H1 (cell line): ENCODE results near the gene ARHGAP10. TPM values are rescaled to one million over a fixed set of nuclear protein-coding genes. Genes with fewer than 3 reads are reported as not detected.

Experiments
- CTCF ChIA-PET: fragments of 300-600 bp; sonication (Branson Sonifier 250); formaldehyde crosslinking; loops from one replicate; lab custom pipeline; 2021; ENCODE audit not compliant: partially characterized antibody; lab: Charles Lee
- POLR2A ChIA-PET: fragments of 300-600 bp; sonication (Branson Sonifier 250); formaldehyde crosslinking; loops from one replicate; lab custom pipeline; 2021; ENCODE audit warnings: inconsistent platforms; ENCODE audit not compliant: partially characterized antibody; lab: Charles Lee
- DNase-seq, 2 experiments: peaks; one replicate each; pipeline versions ENCODE4 v3.0.0 to v3.0.0-alpha.2; 2010 to 2022; ENCODE audit warnings: low spot score in 2 of 2, low read depth in 1 of 2, mixed read lengths in 1 of 2
- FAIRE-seq: peaks from 2 replicates; lab custom pipeline; 2011; peaks lifted over from hg19 to GRCh38; lab: Jason Lieb, UNC
- H2AFZ ChIP-seq: 2 replicates; pipeline ENCODE4 v1.8.1; 2012; ENCODE audit warnings: low read length, inconsistent platforms
- H2AK5ac ChIP-seq: 2 replicates; pipeline ENCODE4 v1.6.1; 2013; ENCODE audit warnings: low read depth, low read length
- H2BK120ac ChIP-seq: replicated peaks from 2 replicates; pipeline ENCODE3; 2013; ENCODE audit warnings: low read depth, low read length, inconsistent platforms
- H2BK12ac ChIP-seq: 2 replicates; pipeline ENCODE4 v1.6.1; 2013; ENCODE audit warnings: low read depth, low read length
- H2BK15ac ChIP-seq: 2 replicates; pipeline ENCODE4 v1.6.1; 2013; ENCODE audit warnings: low read length
- H2BK20ac ChIP-seq: 2 replicates; pipeline ENCODE4 v1.6.1; 2013; ENCODE audit warnings: low read length
- H2BK5ac ChIP-seq: 2 replicates; pipeline ENCODE4 v1.6.1; 2013; ENCODE audit warnings: low read depth, low read length
- H3K14ac ChIP-seq: 2 replicates; pipeline ENCODE4 v1.6.1; 2013; ENCODE audit warnings: inconsistent platforms; ENCODE audit not compliant: insufficient read length
- H3K18ac ChIP-seq: 2 replicates; pipeline ENCODE4 v1.6.1; 2013; ENCODE audit warnings: low read length; ENCODE audit errors: extremely low read depth
- H3K23ac ChIP-seq: 2 replicates; pipeline ENCODE4 v1.6.1; 2013; ENCODE audit warnings: inconsistent platforms; ENCODE audit not compliant: insufficient read length
- H3K23me2 ChIP-seq: 2 replicates; pipeline ENCODE4 v1.6.1; 2013; ENCODE audit warnings: low read depth, low read length
- H3K27ac ChIP-seq: 2 replicates; pipeline ENCODE4 v1.6.1; 2011; ENCODE audit warnings: low read depth, low read length, inconsistent platforms
- H3K27me3 ChIP-seq, 4 experiments: replicated peaks in 1 of 4; 1 replicate in 1 of 4; 2 replicates in 3 of 4; pipeline versions ENCODE4 v1.6.1 to v1.8.1; 2011 to 2013; ENCODE audit warnings: low read length in 3 of 4, mild to moderate bottlenecking in 3 of 4, inconsistent platforms in 2 of 4, mixed read lengths in 2 of 4, moderate library complexity in 1 of 4; ENCODE audit not compliant: control insufficient read depth in 3 of 4, insufficient read depth in 3 of 4; ENCODE audit errors: extremely low read depth in 1 of 4
- H3K36me3 ChIP-seq, 4 experiments: 2 replicates each; pipeline versions ENCODE4 v1.6.1 to v1.8.1; 2011 to 2013; ENCODE audit warnings: mild to moderate bottlenecking in 4 of 4, low read length in 3 of 4, moderate library complexity in 2 of 4, control low read depth in 1 of 4, inconsistent platforms in 1 of 4; ENCODE audit not compliant: insufficient read depth in 4 of 4, control insufficient read depth in 2 of 4
- H3K4ac ChIP-seq: replicated peaks from 2 replicates; pipeline ENCODE3; 2013; ENCODE audit warnings: low read length, low read depth, mixed read lengths, inconsistent platforms; ENCODE audit not compliant: insufficient read length
- H3K4me1 ChIP-seq, 4 experiments: replicated peaks in 1 of 4; 1 replicate in 1 of 4; 2 replicates in 3 of 4; pipeline versions ENCODE4 v1.6.1 to v1.8.1; 2011 to 2013; ENCODE audit warnings: low read length in 3 of 4, inconsistent platforms in 2 of 4, mixed read lengths in 1 of 4; ENCODE audit not compliant: insufficient read depth in 4 of 4, control insufficient read depth in 3 of 4
- H3K4me2 ChIP-seq, 2 experiments: 2 replicates each; pipeline versions ENCODE4 v1.6.1 to v1.8.1; 2011 to 2013; ENCODE audit warnings: low read depth in 2 of 2, low read length in 2 of 2, control low read depth in 1 of 2, inconsistent platforms in 1 of 2, mild to moderate bottlenecking in 1 of 2; ENCODE audit not compliant: insufficient read depth in 1 of 2
- H3K4me3 ChIP-seq, 4 experiments: fragments of 200-600, 300-600 bp in 1 of 4; sonication (generic), shearing (Covaris generic), sonication (Bioruptor Twin) in 1 of 4; 2 replicates each; pipeline versions ENCODE4 v1.5.1 to v1.8.1; 2011 to 2016; ENCODE audit warnings: low read length in 4 of 4, low read depth in 3 of 4, control low read depth in 2 of 4, inconsistent platforms in 2 of 4, mild to moderate bottlenecking in 2 of 4, mixed read lengths in 1 of 4, moderate library complexity in 1 of 4; ENCODE audit not compliant: insufficient read depth in 2 of 4; ENCODE audit errors: extremely low read depth in 1 of 4
- H3K56ac ChIP-seq: replicated peaks from 2 replicates; pipeline ENCODE3; 2013; ENCODE audit warnings: low read depth, mild to moderate bottlenecking, mixed read lengths, low read length, inconsistent platforms; ENCODE audit not compliant: insufficient read length
- H3K79me1 ChIP-seq: 2 replicates; pipeline ENCODE4 v1.6.1; 2013; ENCODE audit warnings: low read depth, low read length, control low read depth
- H3K79me2 ChIP-seq, 2 experiments: 2 replicates each; pipeline versions ENCODE4 v1.6.1 to v1.8.1; 2012 to 2013; ENCODE audit warnings: low read length in 2 of 2, mild to moderate bottlenecking in 2 of 2, inconsistent platforms in 1 of 2; ENCODE audit not compliant: insufficient read depth in 2 of 2, control insufficient read depth in 1 of 2
- H3K9ac ChIP-seq, 4 experiments: replicated peaks in 1 of 4; 1 replicate in 1 of 4; 2 replicates in 3 of 4; pipeline versions ENCODE4 v1.6.1 to v1.8.1; 2011 to 2013; ENCODE audit warnings: low read depth in 3 of 4, low read length in 3 of 4, control low read depth in 2 of 4, mild to moderate bottlenecking in 2 of 4, moderate library complexity in 2 of 4, inconsistent platforms in 1 of 4; ENCODE audit errors: extremely low read depth in 1 of 4
- H3K9me3 ChIP-seq, 2 experiments: 2 replicates each; pipeline versions ENCODE4 v1.6.1 to v1.8.1; 2012 to 2013; ENCODE audit warnings: mild to moderate bottlenecking in 2 of 2, moderate library complexity in 2 of 2, control low read depth in 1 of 2, inconsistent platforms in 1 of 2, low read depth in 1 of 2, low read length in 1 of 2, mixed read lengths in 1 of 2; ENCODE audit not compliant: insufficient read depth in 2 of 2
- H4K20me1 ChIP-seq, 2 experiments: replicated peaks in 1 of 2; 2 replicates each; pipeline versions ENCODE3 to v1.8.1; 2011 to 2013; ENCODE audit warnings: inconsistent platforms in 2 of 2, low read length in 2 of 2, mild to moderate bottlenecking in 1 of 2; ENCODE audit not compliant: insufficient read depth in 2 of 2, control insufficient read depth in 1 of 2
- H4K5ac ChIP-seq: 2 replicates; pipeline ENCODE4 v1.6.1; 2013; ENCODE audit warnings: low read length, low read depth, mixed read lengths, inconsistent platforms; ENCODE audit not compliant: insufficient read length
- H4K8ac ChIP-seq: 2 replicates; pipeline ENCODE4 v1.8.0; 2013; ENCODE audit warnings: mild to moderate bottlenecking, moderate library complexity, low read length, inconsistent platforms; ENCODE audit not compliant: insufficient read depth; ENCODE audit errors: extremely low read depth
- H4K91ac ChIP-seq: replicated peaks from 2 replicates; pipeline ENCODE3; 2013; ENCODE audit warnings: low read length, mixed read lengths, inconsistent platforms; ENCODE audit not compliant: insufficient read length
- BRCA1 ChIP-seq: IDR thresholded peaks from 2 replicates; pipeline ENCODE4 v1.6.1; 2012; ENCODE audit warnings: low read depth, low read length, improper control_type of control experiment
- CHD1 ChIP-seq: IDR thresholded peaks from 2 replicates; pipeline ENCODE4 v1.6.1; 2012; ENCODE audit warnings: low read depth, low read length, improper control_type of control experiment
- CREB1 ChIP-seq: IDR thresholded peaks from 2 replicates; pipeline ENCODE4 v1.6.1; 2012; ENCODE audit warnings: inconsistent platforms
- GABPA ChIP-seq: IDR thresholded peaks from 2 replicates; pipeline ENCODE4 v1.6.1; 2011; ENCODE audit warnings: mild to moderate bottlenecking, low read length, moderate library complexity, borderline replicate concordance; ENCODE audit not compliant: insufficient read depth
- JUN ChIP-seq: IDR thresholded peaks from 2 replicates; pipeline ENCODE4 v1.6.1; 2011; ENCODE audit warnings: low read depth, mild to moderate bottlenecking, improper control_type of control experiment, low read length
- RAD21 ChIP-seq, 2 experiments: IDR thresholded peaks in 1 of 2; conservative IDR thresholded peaks in 1 of 2; 2 replicates each; pipeline ENCODE4 v1.6.1; 2011; ENCODE audit warnings: low read depth in 2 of 2, low read length in 2 of 2, improper control_type of control experiment in 1 of 2, inconsistent platforms in 1 of 2, mild to moderate bottlenecking in 1 of 2, moderate library complexity in 1 of 2
- WGBS, 2 experiments: shearing (Covaris generic) in 1 of 2; methylation state at CpG; one replicate each; pipeline versions ENCODE4 v1.1.6 to v1.1.7; 2013 to 2015; ENCODE audit warnings: low lambda C conversion rate in 2 of 2, mixed read lengths in 2 of 2, inconsistent platforms in 1 of 2, low coverage in 1 of 2, missing lambda C conversion rate in 1 of 2; ENCODE audit not compliant: insufficient replicate concordance in 2 of 2, insufficient coverage in 1 of 2, insufficient read length in 1 of 2; ENCODE audit errors: extremely low coverage in 1 of 2, missing lambda C conversion rate in 1 of 2; 5-methylcytosine and 5-hydroxymethylcytosine counted together
- polyA plus RNA-seq, 7 experiments: library from polyadenylated mRNA; depleted of rRNA in 3 of 7; stranded (reverse) in 5 of 7; unstranded in 2 of 7; fragments of >200 nt in 5 of 7; fragments of 200-250 nt in 2 of 7; gene quantifications; 1 replicate in 5 of 7; 2 replicates in 1 of 7; 4 replicates in 1 of 7; pipeline versions ENCODE4 v1.2.1 to v1.2.3, GENCODE V29; 2011 to 2013; ENCODE audit warnings: missing spikeins in 2 of 7, mixed read lengths in 2 of 7
- total RNA-seq: library from RNA; stranded (reverse); fragmentation: NEBNext Ultra II Directional; extraction: Animal tissue kit (Norgen Biotek cat#: 25700); gene quantifications from 2 replicates; pipeline ENCODE4 v1.2.1, GENCODE V29; 2021

ARHGAP10 gene
- total and polyA plus RNA-seq, 2 of the 8 experiments (the other 6 are each of a cell fraction or from before 2014, with no cell fraction given), result 3.7 to 6.1 TPM

GRCh38 chr4:147938496-147938895 lies 206.6 kb downstream of the ARHGAP10 start:
- Histone ChIP-seq H2BK15ac (no peak overlapping the region), H3K56ac (no peak overlapping the region), H2AFZ (no peak overlapping the region), H2BK5ac (no peak overlapping the region), H4K20me1 (no peaks in the 10 kb centered on the region), H2BK12ac (no peak overlapping the region), H3K27ac (no peak overlapping the region), H3K79me1 (no peaks in the 10 kb centered on the region), H3K4me3 (no peak overlapping the region), H3K27me3 (no peaks in the 10 kb centered on the region), H3K14ac (no peak overlapping the region), H2BK20ac (no peak overlapping the region), H3K4me2 (no peak overlapping the region), H4K91ac (no peak overlapping the region), H2AK5ac (no peak overlapping the region), H3K9ac (no peak overlapping the region), H3K18ac (no peak overlapping the region), H2BK120ac (no peak overlapping the region), H3K36me3 (no peaks in the 10 kb centered on the region), H4K8ac (no peak overlapping the region), H3K4ac (no peak overlapping the region), H3K23ac (no peak overlapping the region), H4K5ac (no peak overlapping the region), H3K9me3 (no peaks in the 10 kb centered on the region), H3K4me1 (no peaks in the 10 kb centered on the region), H3K79me2 (no peaks in the 10 kb centered on the region), H3K23me2 (no peaks in the 10 kb centered on the region)
- no peak for DNase-seq
- ChIA-PET POLR2A (no interaction called here), CTCF (interaction anchor here (1.0 kb wide), 1 partner anchor 10 kb away, joined by 3 read pairs; no protein-coding TSS in a partner anchor)
- 79% methylated on average over 5 of the region's 5 CpGs; no CpG with 5 or more reads in 1 of the 2 experiments for WGBS, 2 experiments
- peak; percentile 28 for FAIRE-seq
- TF ChIP-seq JUN, result no peak
- TF ChIP-seq CHD1, result no peak
- no peak for TF ChIP-seq BRCA1
- TF ChIP-seq GABPA, result no peak
- no peak for TF ChIP-seq RAD21 (IDR thresholded peaks at IDR 0.05 in 1 of 2, conservative IDR thresholded peaks at IDR 0.05 in 1 of 2; ENCODE audit: low read depth in 2 of 2, low read length in 2 of 2)
- TF ChIP-seq CREB1, result no peak
